ENCODE results near the gene BCL11A.

Gene BCL11A

DNA sequence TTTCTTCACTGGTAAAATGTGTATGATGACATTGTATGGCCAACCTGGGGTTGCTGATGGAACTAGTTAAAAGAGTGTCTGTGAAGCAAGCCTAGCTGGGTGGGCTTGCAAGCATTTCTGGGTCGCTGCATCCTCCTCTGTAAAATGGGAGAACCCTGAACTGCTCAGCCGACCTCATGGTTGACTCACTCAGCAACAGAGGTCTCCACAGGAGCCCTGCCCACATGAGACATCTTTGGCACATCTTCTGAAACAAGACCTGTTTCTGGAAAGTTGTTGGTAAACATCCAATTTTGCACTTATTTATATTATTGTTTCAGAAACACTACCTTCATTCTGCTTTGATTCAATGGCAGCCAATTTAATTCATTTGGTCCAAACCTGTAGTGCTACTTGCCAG is 52.6 kb downstream of the BCL11A start:
- DNase-seq: no peak

DNA sequence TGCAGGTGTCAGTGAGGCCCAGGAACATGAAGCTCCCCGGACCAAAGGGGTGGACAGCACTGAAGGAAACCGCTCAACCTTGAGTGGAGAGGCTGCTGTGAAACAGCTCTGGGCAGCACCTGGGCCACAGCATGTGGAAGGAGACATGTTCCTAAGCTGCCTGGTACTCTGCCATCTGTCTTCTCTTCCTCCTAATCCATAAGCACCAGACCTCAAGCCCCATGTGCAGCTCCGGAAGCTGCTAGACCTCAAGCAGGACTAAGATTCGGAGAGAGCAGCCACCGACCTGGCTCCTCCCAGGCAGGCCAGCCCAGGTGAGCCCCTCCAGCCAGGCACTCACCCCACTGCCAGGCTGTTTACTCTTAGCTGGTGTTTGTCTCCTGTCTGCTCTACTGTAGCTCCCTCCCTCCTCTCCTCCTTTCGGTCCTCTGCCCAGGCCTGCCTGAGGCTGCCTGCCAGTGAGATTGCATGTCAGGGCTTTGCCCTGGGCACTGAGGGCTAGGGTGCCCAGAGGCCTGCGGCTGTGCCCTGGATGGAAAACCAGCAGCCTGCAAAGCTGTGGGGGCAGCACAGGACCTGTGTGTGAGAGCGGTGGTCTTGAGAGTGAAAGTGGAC is 53.7 kb downstream of the BCL11A start:
- DNase-seq: no peak

DNA sequence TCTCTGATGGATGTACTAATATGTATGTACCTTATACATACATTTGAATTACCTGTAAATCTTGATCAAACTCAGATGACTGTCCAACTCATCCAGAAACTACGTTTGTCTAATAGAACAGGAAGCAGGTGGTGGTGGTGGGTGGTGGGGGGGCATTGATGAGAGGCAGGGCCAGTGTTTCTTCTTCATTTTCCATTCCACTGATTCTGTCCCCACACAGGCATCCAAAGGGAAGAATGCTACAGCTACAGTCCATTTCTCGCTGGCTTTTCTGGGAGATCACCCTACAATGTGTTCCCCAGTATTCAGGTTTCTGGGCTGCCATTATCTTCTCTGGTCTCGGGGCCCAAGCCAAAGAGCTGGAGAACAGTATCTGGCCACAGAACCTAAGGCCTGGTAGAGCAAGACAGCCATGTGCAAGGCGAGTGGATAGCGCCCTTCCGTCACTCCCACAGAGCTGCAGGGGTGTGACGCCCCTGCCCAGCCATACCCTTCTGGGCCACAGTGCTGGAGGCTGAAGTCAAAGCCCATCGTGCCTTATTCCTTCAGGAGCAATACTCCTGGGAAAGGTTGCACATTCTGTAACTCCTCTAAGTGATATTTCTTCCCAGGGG is 54.5 kb downstream of the BCL11A start:
- no peak for DNase-seq

DNA sequence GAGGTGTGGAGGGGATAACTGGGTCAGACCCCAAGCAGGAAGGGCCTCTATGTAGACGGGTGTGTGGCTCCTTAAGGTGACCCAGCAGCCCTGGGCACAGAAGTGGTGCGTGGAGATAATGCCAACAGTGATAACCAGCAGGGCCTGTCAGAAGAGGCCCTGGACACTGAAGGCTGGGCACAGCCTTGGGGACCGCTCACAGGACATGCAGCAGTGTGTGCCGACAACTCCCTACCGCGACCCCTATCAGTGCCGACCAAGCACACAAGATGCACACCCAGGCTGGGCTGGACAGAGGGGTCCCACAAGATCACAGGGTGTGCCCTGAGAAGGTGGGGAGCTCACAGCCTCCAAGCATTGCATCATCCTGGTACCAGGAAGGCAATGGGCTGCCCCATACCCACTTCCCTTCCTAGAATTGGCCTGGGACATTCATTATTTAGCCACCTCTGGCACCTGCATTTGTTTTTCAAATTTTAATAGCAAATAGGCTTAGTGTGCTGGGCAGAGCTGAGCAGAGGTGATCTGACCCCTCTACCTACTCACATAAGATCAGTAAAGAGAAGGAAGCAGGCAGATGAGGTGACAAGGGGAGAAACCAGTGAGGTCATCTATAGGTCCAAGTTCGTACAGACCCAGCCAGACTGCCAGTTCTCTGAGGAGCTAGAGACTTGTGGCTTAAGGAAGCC is 55.2 kb downstream of the BCL11A start:
- no peak for DNase-seq

DNA sequence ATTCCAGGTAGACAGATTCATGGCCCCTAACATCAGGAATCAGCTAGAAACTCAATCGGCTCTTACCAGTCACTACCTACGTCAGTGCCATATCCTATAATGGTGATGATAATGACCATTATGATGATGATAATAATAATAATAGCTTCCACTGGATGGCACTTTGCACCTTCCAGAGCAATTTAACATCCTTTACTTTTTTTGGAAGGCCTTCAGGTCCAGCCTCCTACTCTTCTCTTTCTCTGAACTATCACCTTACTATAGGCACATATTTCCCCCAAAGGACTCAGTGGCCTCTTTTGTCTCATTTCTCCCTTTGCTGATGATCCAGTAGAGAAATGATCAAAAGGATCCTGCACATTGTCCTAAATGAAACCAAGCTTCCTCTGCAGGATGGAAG is 56.0 kb downstream of the BCL11A start:
- DNase-seq: no peak

DNA sequence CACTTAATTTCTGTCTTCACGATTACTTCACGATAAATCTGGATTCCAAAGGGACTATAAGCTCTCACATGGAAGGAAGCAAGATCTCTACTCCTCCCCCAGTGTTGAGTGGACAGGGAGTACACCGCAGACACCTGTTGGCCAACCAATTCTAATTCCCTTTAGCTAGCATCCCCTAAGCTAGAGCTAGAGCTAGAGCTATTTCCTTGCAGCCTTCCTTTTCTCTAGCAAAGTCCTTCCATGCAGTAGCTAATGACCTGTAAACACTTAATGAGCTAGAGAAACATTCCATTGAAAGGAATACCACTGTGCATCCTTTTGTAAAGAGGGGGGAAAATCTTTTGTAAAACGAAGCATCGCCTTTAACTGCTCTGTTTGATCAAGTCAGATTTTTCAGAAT is 56.5 kb downstream of the BCL11A start:
- no peak for DNase-seq

DNA sequence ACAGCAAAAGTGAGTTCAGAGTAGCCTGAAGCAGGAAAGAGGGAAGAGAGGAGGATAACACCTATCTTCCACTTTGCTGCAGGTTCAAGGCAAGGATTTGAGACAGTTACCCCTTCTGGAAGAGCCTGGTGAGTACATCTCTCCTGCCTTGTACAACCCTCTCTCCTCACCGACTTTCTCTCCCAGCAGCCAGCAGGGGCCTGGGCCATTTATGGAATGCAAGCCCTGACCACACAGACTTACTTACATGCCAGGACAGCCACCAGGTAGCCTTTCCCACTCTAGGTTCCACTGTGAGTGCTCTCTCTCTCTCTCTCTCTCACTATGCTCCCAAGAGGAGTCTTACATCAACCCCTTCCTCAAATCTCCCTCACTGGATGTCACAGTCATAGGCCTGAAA is 57.0 kb downstream of the BCL11A start:
- DNase-seq: no peak

DNA sequence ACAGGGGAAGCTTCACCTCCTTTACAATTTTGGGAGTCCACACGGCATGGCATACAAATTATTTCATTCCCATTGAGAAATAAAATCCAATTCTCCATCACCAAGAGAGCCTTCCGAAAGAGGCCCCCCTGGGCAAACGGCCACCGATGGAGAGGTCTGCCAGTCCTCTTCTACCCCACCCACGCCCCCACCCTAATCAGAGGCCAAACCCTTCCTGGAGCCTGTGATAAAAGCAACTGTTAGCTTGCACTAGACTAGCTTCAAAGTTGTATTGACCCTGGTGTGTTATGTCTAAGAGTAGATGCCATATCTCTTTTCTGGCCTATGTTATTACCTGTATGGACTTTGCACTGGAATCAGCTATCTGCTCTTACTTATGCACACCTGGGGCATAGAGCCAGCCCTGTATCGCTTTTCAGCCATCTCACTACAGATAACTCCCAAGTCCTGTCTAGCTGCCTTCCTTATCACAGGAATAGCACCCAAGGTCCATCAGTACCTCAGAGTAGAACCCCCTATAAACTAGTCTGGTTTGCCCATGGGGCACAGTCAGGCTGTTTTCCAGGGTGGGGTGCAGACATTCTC is 58.3 kb downstream of the BCL11A start:
- no peak for DNase-seq

DNA sequence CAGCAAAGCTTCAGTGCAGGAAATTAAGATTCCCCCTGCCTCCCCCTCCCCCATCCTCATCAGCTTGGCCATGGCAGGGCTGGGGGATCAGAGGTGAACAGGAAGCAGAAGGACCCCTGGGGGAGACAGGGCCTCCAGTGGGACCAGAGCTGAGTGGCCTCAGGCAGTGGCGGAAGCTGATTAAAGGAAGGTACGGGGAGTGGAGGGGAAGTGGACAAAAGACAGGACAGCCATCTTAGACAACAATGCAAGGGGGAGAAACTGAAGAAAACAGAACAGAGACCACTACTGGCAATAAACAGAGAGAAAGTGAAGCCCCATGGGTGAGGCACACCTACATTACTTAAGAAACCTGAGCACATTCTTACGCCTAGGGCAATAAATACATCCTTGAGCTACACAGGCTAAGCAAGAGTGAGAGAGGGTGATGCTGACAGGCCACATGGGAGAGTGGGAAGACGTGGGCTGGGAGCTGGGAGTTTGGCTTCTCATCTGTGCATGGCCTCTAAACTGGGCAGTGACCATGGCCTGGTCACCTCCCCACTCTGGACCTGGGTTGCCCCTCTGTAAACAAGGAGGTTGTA is 59.6 kb downstream of the BCL11A start:
- no peak for DNase-seq

DNA sequence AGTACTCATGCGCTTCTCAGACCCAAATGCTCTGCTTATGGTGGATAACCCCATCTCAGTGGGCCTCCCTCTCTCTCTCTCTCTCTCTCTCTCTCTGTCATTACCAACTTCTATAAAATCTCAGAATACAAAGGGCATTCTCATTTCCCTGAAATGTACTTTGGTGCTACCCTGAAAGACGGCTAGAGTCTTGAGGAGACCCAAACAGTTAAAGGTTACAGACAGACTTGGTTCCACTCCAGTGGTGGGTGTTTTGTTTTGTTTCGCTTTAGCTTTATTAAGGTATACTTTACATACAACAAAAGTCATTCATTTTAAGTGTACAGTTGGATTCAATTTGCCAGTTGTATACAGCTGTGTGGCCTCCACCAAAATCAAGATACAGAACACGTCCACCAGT is 60.9 kb downstream of the BCL11A start:
- no peak for DNase-seq

DNA sequence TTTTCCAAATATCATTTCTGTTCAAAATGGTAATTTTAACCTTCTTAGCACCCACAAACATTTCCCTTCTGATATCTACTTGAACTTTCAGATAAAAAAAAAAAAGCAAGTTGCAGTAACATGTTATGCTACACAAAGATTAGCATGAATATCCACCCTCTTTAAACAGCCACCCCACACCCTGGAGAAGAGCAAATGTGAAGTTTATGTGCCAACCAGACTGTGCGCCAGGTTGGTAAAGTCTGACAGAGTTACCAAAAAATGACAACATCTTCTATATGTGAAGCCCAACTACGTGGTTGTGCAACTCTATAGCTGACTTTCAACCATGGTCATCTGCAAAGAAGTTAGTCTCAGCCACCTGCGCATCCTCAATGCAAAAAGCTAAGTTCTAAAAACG is 62.6 kb downstream of the BCL11A start:
- DNase-seq: no peak

DNA sequence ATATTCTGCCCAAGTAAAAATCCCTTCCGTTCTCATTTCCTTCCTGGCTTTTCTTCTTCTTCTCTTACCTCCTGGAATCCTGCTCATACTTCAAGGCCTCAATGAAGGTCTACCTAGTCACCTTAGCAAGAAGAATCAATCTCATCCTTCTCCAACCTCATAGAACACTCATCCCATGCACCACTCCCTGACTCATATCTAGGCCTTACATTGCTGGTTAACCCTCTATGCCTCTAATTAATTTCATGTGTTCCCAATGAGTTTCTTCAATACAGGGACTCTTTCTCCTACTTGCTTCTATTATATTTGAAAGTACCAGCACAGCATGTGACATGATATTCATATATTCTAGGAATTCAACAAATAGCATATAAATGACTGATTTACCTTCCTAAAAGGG is 63.0 kb downstream of the BCL11A start:
- DNase-seq: no peak

DNA sequence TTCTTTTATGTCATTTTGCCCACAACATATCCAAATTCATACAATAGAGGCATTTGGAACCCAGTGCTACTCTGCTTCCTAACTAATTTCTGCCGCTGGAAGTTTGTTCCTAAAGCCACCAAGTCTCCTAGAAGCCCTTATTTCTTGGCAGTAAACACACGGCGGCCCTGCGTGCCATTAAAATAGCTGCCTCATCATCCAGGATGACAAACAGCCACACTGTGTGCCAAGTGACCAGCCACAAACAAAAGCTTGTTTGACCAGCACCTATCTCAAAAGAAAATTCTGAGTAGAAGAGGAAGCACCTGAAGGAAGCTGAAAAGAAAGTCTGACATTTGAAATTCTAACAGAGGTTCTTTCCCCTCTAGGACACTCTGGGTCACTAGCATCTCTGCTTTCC is 64.2 kb downstream of the BCL11A start:
- DNase-seq: no peak

DNA sequence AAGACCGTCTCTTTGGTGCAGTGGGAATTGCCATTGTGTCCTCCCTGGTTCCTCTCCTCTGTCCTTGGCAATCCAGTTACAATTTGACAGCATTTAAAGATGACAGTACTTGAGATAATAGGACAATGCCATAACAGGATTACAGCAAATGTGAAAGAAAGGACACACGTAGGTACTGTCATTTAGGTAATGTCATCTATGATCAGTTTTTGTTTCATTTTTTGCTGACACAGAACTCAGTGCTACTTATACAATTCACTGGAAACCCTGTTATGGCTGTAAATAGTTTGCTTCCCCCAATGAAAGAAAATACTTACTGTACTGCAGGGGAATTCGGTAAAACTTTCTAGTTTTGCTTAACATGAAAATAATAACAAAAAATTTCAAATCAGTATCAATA is 65.2 kb downstream of the BCL11A start:
- no peak for DNase-seq

DNA sequence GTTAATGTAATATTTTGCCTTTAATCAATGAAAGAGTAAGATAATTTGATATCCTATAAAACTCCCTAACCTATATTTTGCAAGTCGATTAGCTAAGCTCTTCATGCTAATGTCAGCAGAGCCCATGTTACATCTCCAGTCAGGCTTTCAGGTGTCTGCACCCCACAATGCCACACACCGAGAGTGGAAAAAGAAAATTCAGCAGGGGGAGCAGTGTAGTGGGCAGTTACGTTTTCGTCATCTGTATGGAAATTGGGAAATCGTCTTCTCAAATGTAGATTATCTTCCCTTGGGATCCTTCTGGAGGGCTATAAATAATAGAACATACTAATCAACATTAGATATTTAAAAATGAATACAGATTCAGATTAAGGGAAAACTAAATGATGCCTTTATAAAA is 66.3 kb downstream of the BCL11A start:
- no peak for DNase-seq

DNA sequence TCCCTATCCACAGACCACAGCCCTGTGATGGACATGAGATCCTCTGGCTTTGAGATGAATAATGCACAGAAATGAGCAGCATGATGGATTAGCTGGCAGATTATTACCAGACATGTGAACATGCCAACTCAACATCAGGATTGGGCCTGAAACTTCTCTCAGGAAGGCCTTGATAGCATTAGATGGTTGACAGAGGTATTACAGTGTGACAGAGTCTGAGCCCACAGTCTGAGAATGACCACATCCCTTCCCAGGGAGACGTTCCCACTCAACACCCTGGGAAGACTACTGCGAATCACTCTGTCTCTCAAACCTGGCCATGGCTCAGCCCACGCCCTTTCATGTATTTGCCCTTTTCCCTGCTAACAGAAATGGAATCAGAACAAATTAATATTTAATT is 66.9 kb downstream of the BCL11A start:
- DNase-seq: no peak

DNA sequence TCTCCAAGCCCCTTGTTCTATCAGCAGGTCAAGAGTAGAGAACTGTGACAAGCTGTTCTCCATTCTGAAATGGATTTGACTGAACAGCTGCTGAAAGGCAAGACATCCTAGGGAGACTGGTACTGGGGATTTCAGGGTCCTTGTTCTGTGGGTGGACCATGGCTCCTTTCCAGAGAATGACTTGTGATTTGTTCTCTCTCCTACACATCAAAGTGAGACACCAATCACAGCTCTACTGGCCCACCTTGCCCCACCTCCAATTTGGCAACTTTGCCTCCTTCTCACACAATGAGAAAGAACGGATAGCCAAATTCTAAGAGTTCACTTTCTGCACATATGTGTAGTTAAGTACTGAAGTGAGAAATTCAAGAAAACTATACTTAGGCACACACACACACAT is 67.4 kb downstream of the BCL11A start:
- no peak for DNase-seq

DNA sequence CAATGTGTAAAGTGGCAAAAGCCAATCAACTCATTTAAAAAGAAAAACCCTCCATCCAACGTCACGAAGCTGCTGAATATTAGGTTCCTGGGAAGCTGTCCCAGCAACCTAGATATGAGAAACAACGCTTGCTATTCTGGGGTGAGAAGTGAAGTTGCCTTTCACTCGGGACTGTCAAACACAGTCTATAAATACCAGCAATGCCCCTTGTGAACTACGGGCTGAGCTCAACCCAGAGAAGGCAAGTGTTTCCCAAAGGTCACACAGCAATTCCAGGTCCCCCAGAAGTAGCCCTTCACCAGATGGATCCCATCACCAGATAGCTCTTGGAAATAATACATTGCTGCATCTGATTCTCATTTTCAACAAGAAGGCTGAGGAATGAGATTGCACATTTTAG is 67.9 kb downstream of the BCL11A start:
- DNase-seq: no peak

DNA sequence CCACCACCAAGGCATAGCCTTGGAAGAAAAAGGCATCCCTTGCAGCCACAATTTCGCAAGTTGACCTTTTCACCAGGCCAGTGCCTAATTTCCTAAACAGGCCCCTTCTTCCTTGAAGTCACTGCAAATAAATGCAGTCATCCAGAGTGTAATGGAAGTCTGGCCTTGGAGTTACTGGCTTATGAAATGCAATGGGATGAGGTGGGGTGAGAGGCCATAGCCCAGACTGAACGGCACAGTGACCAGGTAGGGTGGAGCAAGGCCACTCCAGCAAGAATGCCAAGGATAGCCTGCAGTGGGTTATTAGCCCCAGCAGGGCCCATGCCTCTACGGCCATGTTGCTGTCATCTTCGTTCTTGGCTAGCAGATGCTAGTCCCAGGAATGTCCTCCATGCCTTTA is 68.4 kb downstream of the BCL11A start:
- DNase-seq: no peak

DNA sequence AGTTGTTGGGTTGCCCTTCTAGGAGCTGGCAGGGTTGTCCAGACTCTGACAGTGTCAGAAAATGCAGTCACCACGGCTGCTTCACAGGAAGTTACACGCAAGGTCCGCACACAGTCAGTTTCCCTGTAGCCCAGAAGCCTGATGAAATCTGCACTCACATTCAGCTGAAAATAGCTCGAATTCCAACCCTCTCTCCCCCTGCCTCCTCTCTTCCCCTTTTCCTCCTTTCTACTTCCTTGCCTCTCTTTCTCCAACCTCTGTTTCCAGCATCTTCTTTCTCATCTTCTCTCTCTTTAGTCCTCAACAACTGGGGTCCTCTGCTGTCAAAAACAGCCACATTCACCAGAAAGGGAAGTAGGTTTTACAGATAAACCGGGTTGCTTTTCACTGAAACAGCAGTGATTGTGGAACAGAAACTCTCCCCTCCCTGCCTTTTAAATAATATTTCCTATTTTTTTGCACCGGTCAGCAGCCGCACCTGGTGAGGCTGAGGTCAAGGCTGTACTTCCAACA is 69.3 kb downstream of the BCL11A start:
- DNase-seq: no peak

DNA sequence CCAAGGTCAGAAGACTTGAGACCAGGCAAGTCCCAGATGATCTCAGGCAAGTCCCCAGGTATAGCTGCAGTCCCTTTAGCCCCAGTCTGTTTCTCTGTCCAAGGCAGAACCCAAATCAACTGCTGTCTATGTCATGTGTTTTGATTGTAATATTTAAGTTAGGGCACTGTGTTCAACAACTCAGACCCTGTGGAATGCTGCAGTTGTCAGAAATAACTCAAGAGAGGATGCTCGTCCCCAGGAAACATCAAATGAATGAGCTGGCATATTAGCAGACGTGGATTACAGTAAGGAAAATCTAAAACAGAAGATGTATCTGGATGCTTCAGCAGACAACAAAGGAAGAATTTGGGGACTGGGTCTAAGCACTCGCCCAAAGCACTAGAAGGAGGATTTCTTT is 70.1 kb downstream of the BCL11A start:
- no peak for DNase-seq

DNA sequence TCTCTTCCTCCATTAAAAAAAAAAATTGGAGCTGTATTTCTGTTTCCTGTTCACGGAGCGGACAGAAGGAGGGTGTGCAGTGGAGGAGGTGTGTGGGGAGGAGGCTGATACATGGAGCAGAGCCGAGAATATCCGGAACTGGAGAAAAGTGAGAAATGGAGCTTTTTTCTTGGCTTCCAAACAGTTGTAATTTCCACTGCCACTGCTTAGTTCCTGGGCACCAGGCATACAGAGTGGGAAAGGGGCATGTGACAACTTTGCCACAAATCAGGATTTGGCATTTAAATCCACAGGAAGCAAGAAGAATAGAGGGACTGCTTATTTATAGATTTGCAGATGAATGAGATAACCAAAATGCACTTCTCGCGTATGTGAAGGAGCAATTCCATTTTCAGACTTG is 71.2 kb downstream of the BCL11A start:
- DNase-seq: no peak

DNA sequence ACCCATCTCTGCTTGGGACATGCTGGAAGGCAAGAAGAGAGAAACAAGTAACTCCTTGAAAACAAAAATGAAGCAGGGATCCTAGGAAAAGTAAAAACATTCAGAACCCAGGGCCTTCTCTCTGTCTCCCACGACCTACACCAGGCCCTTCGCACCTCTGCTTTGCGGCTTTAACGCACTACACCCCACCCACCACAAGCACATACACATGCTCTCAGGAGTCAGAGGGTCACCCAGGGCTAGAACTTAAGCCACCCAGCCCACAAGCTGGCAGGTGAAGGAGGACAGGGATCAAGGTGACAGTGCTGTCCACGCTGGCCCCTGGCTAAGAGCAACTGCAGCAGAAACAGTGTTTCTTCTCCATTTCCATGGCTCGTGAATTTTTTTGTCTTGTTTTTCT is 72.2 kb downstream of the BCL11A start:
- no peak for DNase-seq

Data from activated CD4-positive, CD25-positive, alpha-beta regulatory T cell treated with anti-CD3 and anti-CD28 coated beads, Interleukin-2, amount 50 U/mL, for 72 hours (primary cell).